IMR-90 (cell line): ENCODE data around the gene GALNT17. TPM values are rescaled to one million over a fixed set of nuclear protein-coding genes. Genes with fewer than 3 reads are reported as not detected.

Experiments used
- ATAC-seq: fragments of 200-7000 bp; cut with Tn5 transposase; 2 replicates; pipeline ENCODE4 v1.9.1; 2020; ENCODE audit warnings: low read depth, mild to moderate bottlenecking, moderate library complexity
- BruUV-seq: library from RNA; stranded (reverse); fragments of 400-500 nt; replicated peaks from 2 replicates; lab custom pipeline; 2021; lab: Mats Ljungman, UMichigan
- CTCF ChIA-PET: fragments of 300-600 bp; formaldehyde crosslinking; extraction: SDS; loops from one replicate; lab custom pipeline; 2021; ENCODE audit warnings: antibody characterized with exemption; lab: Yijun Ruan, JAX
- POLR2A ChIA-PET: fragments of 300-600 bp; sonication (Branson Sonifier 250); formaldehyde crosslinking; loops from one replicate; lab custom pipeline; 2022; ENCODE audit warnings: antibody characterized with exemption; ENCODE audit not compliant: unreplicated experiment; lab: Charles Lee
- DNase-seq: peaks from one replicate; pipeline ENCODE4 v3.0.0; 2013
- H2AFZ ChIP-seq: replicated peaks from 2 replicates; pipeline ENCODE3; 2013; ENCODE audit warnings: low read length, mild to moderate bottlenecking; ENCODE audit not compliant: poor library complexity
- H2AK5ac ChIP-seq: 2 replicates; pipeline ENCODE4 v1.6.1; 2013; ENCODE audit warnings: low read depth, low read length, inconsistent platforms
- H2AK9ac ChIP-seq: replicated peaks from 2 replicates; pipeline ENCODE3; 2013; ENCODE audit warnings: mild to moderate bottlenecking, low read depth, low read length, moderate library complexity; ENCODE audit not compliant: poor library complexity
- H2BK120ac ChIP-seq: 2 replicates; pipeline ENCODE4 v1.6.1; 2013; ENCODE audit warnings: low read depth, low read length, inconsistent platforms
- H2BK15ac ChIP-seq: 3 replicates; pipeline ENCODE4 v1.6.1; 2013; ENCODE audit warnings: low read depth, low read length, inconsistent platforms
- H2BK20ac ChIP-seq: 2 replicates; pipeline ENCODE4 v1.6.1; 2013; ENCODE audit warnings: low read depth, mild to moderate bottlenecking, inconsistent platforms, low read length, moderate library complexity
- H2BK5ac ChIP-seq: 2 replicates; pipeline ENCODE4 v1.6.1; 2013; ENCODE audit warnings: mild to moderate bottlenecking, low read depth, low read length, inconsistent platforms; ENCODE audit not compliant: poor library complexity, severe bottlenecking
- H3K14ac ChIP-seq: replicated peaks from 2 replicates; pipeline ENCODE4 v1.6.1; 2013; ENCODE audit warnings: low read depth, low read length, inconsistent platforms
- H3K18ac ChIP-seq: 2 replicates; pipeline ENCODE4 v1.6.1; 2013; ENCODE audit warnings: low read depth, low read length, control low read depth
- H3K23ac ChIP-seq: 2 replicates; pipeline ENCODE4 v1.6.1; 2013; ENCODE audit warnings: low read depth, low read length, inconsistent platforms
- H3K27ac ChIP-seq: 2 replicates; pipeline ENCODE4 v1.5.1; 2013; ENCODE audit warnings: mild to moderate bottlenecking, control low read depth, low read length; ENCODE audit not compliant: insufficient read depth
- H3K27me3 ChIP-seq: 2 replicates; pipeline ENCODE4 v1.6.1; 2013; ENCODE audit warnings: low read length; ENCODE audit not compliant: control insufficient read depth, insufficient read depth
- H3K36me3 ChIP-seq: 2 replicates; pipeline ENCODE4 v1.6.1; 2013; ENCODE audit warnings: low read length, mixed read lengths; ENCODE audit not compliant: control insufficient read depth, insufficient read depth
- H3K4ac ChIP-seq: 2 replicates; pipeline ENCODE4 v1.6.1; 2013; ENCODE audit warnings: low read depth, low read length, inconsistent platforms
- H3K4me1 ChIP-seq: 2 replicates; pipeline ENCODE4 v1.6.1; 2013; ENCODE audit warnings: low read length, mixed read lengths; ENCODE audit not compliant: control insufficient read depth, insufficient read depth
- H3K4me2 ChIP-seq: 2 replicates; pipeline ENCODE4 v1.6.1; 2013; ENCODE audit warnings: low read depth, mild to moderate bottlenecking, control low read depth, low read length, moderate library complexity
- H3K4me3 ChIP-seq: 2 replicates; pipeline ENCODE4 v1.5.1; 2013; ENCODE audit warnings: low read depth, mild to moderate bottlenecking, control low read depth, low read length, moderate library complexity; ENCODE audit not compliant: insufficient read depth
- H3K56ac ChIP-seq: 2 replicates; pipeline ENCODE4 v1.6.1; 2013; ENCODE audit warnings: low read length, inconsistent platforms; ENCODE audit not compliant: insufficient read depth; ENCODE audit errors: extremely low read depth
- H3K79me1 ChIP-seq, 2 experiments: 2 replicates each; pipeline ENCODE4 v1.6.1; 2013; ENCODE audit warnings: low read length in 2 of 2, inconsistent platforms in 1 of 2, low read depth in 1 of 2
- H3K9ac ChIP-seq: 2 replicates; pipeline ENCODE4 v1.6.1; 2013; ENCODE audit warnings: low read depth, low read length, control low read depth
- H3K9me1 ChIP-seq: 2 replicates; pipeline ENCODE4 v1.6.1; 2013; ENCODE audit warnings: low read length, inconsistent platforms; ENCODE audit not compliant: insufficient read depth
- H3K9me3 ChIP-seq: 2 replicates; pipeline ENCODE4 v1.6.1; 2013; ENCODE audit warnings: low read length; ENCODE audit not compliant: control insufficient read depth, insufficient read depth
- H4K20me1 ChIP-seq: 2 replicates; pipeline ENCODE4 v1.6.1; 2013; ENCODE audit warnings: low read length, inconsistent platforms; ENCODE audit not compliant: insufficient read depth
- H4K5ac ChIP-seq: 2 replicates; pipeline ENCODE4 v1.6.1; 2013; ENCODE audit warnings: mild to moderate bottlenecking, low read depth, low read length, control low read depth
- H4K8ac ChIP-seq, 2 experiments: 2 replicates each; pipeline ENCODE4 v1.6.1; 2013; ENCODE audit warnings: low read depth in 2 of 2, low read length in 2 of 2, control low read depth in 1 of 2, inconsistent platforms in 1 of 2
- H4K91ac ChIP-seq: 2 replicates; pipeline ENCODE4 v1.6.1; 2013; ENCODE audit warnings: low read depth, low read length, inconsistent platforms; ENCODE audit not compliant: insufficient read depth
- BHLHE40 ChIP-seq: fragments of 150-350 bp; IDR thresholded peaks from 2 replicates; pipeline ENCODE4 v1.6.1; 2016; ENCODE audit warnings: mild to moderate bottlenecking, low read depth, low read length
- CEBPB ChIP-seq: IDR thresholded peaks from 2 replicates; pipeline ENCODE4 v1.6.1; 2012; ENCODE audit warnings: low read depth, low read length, improper control_type of control experiment
- MAZ ChIP-seq: IDR thresholded peaks from 2 replicates; pipeline ENCODE4 v1.6.1; 2012; ENCODE audit warnings: low read depth, mild to moderate bottlenecking, low read length, improper control_type of control experiment, moderate library complexity, borderline replicate concordance
- MXI1 ChIP-seq: IDR thresholded peaks from 2 replicates; pipeline ENCODE4 v1.6.1; 2012; ENCODE audit warnings: low read depth, mild to moderate bottlenecking, low read length, moderate library complexity, borderline replicate concordance
- NFE2L2 ChIP-seq: fragments of 150-350 bp; IDR thresholded peaks from 2 replicates; pipeline ENCODE4 v1.6.1; 2016; ENCODE audit warnings: low read depth, mild to moderate bottlenecking, low read length
- POLR2A ChIP-seq: IDR thresholded peaks from 2 replicates; pipeline ENCODE4 v1.6.1; 2012; ENCODE audit warnings: mild to moderate bottlenecking, low read depth, low read length
- RAD21 ChIP-seq: IDR thresholded peaks from 2 replicates; pipeline ENCODE4 v1.6.1; 2012; ENCODE audit warnings: low read length, improper control_type of control experiment
- RCOR1 ChIP-seq: IDR thresholded peaks from 2 replicates; pipeline ENCODE4 v1.6.1; 2012; ENCODE audit warnings: mild to moderate bottlenecking, low read length, improper control_type of control experiment; ENCODE audit not compliant: insufficient replicate concordance
- RFX5 ChIP-seq: IDR thresholded peaks from 2 replicates; pipeline ENCODE4 v1.8.0; 2012; ENCODE audit warnings: low read depth, mild to moderate bottlenecking, low read length, moderate library complexity
- SMC3 ChIP-seq: fragments of 150-350 bp; IDR thresholded peaks from 2 replicates; pipeline ENCODE4 v1.6.1; 2016; ENCODE audit warnings: low read depth, mild to moderate bottlenecking, antibody characterized with exemption, low read length, moderate library complexity
- WGBS, 2 experiments: methylation state at CpG; one replicate each; pipeline versions ENCODE4 v1.1.5 to v1.1.7; 2013; ENCODE audit warnings: missing lambda C conversion rate in 2 of 2; ENCODE audit not compliant: insufficient read length in 1 of 2; ENCODE audit errors: extremely low coverage in 2 of 2; 5-methylcytosine and 5-hydroxymethylcytosine counted together
- dilution Hi-C: fragments of 300-500 bp; cut with HindIII; formaldehyde crosslinking; loops from one replicate; pipeline ENCODE4 v1.14.3; 2018; ENCODE audit warnings: low sequenced_read_pairs; ENCODE audit not compliant: unreplicated experiment
- in situ Hi-C: fragments of 300-500 bp; cut with MboI; formaldehyde crosslinking; loops from 3 replicates; pipeline ENCODE4 v1.14.3; 2019; ENCODE audit warnings: low sequenced_read_pairs, inconsistent platforms, mixed read lengths
- intact Hi-C: fragments of 100-400 bp; cut with micrococcal nuclease; formaldehyde crosslinking; loops from 2 replicates; pipeline ENCODE4 v1.10.0; 2022
- polyA plus RNA-seq, 3 experiments: library from polyadenylated mRNA; depleted of rRNA; stranded (reverse); fragments of >200 nt; gene quantifications; 2 replicates each; pipeline ENCODE4 v1.2.3, GENCODE V29; 2012; ENCODE audit warnings: low replicate concordance in 1 of 3
- total RNA-seq: library from RNA; depleted of rRNA; stranded (reverse); fragments of >200 nt; gene quantifications from 2 replicates; pipeline ENCODE4 v1.2.3, GENCODE V29; 2012

Gene GALNT17
- total and polyA plus RNA-seq, 2 of the 4 experiments (the other 2 are of a cell fraction): not detected

- Histone ChIP-seq H4K5ac (no peak overlapping the region), H2BK15ac (no peak overlapping the region), H4K8ac (no peak overlapping the region), H3K27ac (no peak overlapping the region), H3K56ac (no peak overlapping the region), H2AK5ac (no peak overlapping the region), H3K4me1 (no peaks in the 10 kb centered on the region), H3K36me3 (no peaks in the 10 kb centered on the region), H3K14ac (no peak overlapping the region), H4K91ac (no peak overlapping the region), H3K27me3 (no peaks in the 10 kb centered on the region), H2AK9ac (no peak overlapping the region), H3K18ac (no peak overlapping the region), H2BK120ac (no peak overlapping the region), H3K23ac (no peak overlapping the region), H3K4ac (no peak overlapping the region), H3K9ac (no peak overlapping the region), H4K20me1 (no peaks in the 10 kb centered on the region), H3K9me1 (no peaks in the 10 kb centered on the region), H2BK20ac (no peak overlapping the region), H2BK5ac (no peak overlapping the region), H2AFZ (no peak overlapping the region), H3K4me3 (no peak overlapping the region), H3K4me2 (no peak overlapping the region), H3K9me3 (peaks cover 9% of the 10 kb centered on the region; the same call in 1 of the 2 replicates), H3K79me1 (no peaks in the 10 kb centered on the region)
- dilution Hi-C loops: no loop called here
- intact Hi-C loops: no loop called here
- BruUV-seq: no TSS peak
- DNase-seq (no peak), ATAC-seq (no peak)
- CTCF ChIA-PET: no interaction called here
- TF ChIP-seq POLR2A (no peak), SMC3 (no peak), CEBPB (no peak), RAD21 (no peak), RFX5 (no peak), RCOR1 (no peak), MXI1 (no peak), BHLHE40 (no peak), NFE2L2 (no peak), MAZ (no peak)
- in situ Hi-C loops: no loop called here
- POLR2A ChIA-PET: no interaction called here
- WGBS, 2 experiments: 25% methylated on average over 1 of the region's 11 CpGs; no CpG with 5 or more reads in 1 of the 2 experiments
These were observed 409.9 kb downstream of the GALNT17 start for GRCh38 chr7:71541707-71542353.
